ENCODE results near the gene MATN3. TPM values are rescaled to one million over a fixed set of nuclear protein-coding genes. Genes with fewer than 3 reads are reported as not detected.
A peak's percentile ranks its signal among the peaks of the same experiment; 100 is the strongest.

MATN3 gene
- total RNA-seq, 4 donors from 2014 or later, result 0.27 to 2.3 (median 0.33) TPM; not detected in 1

- no peaks in the 10 kb centered on the region for H3K27me3 ChIP-seq
- no peak overlapping the region for H3K27ac ChIP-seq
- intact Hi-C loops (cut with DNase I), result no loop called here
- no peak overlapping the region for H3K4me3 ChIP-seq (replicated peaks in 1 of 3)
- DNase-seq, result no peak
- H3K9me3 ChIP-seq, result no peaks in the 10 kb centered on the region
- no peaks in the 10 kb centered on the region for H3K36me3 ChIP-seq
- WGBS, 2 donors, result 90 to 98% methylated on average over 1 of the region's 1 CpG
- H3K4me1 ChIP-seq, result no peaks in the 10 kb centered on the region
- no peak for TF ChIP-seq CTCF (IDR thresholded peaks at IDR 0.05)
- no peak for TF ChIP-seq POLR2A (IDR thresholded peaks at IDR 0.05)
These were observed 30.2 kb downstream of the MATN3 start for GRCh38 chr2:19982268-19982667.

GRCh38 chr2:19979932-19980331, 32.5 kb downstream of the MATN3 start:
- Histone ChIP-seq H3K27ac (no peak overlapping the region), H3K27me3 (no peaks in the 10 kb centered on the region), H3K36me3 (no peaks in the 10 kb centered on the region), H3K9me3 (no peaks in the 10 kb centered on the region), H3K4me1 (no peaks in the 10 kb centered on the region), H3K4me3 (replicated peaks in 1 of 3) (no peak overlapping the region)
- TF ChIP-seq CTCF (IDR thresholded peaks at IDR 0.05) (no peak), POLR2A (IDR thresholded peaks at IDR 0.05) (no peak)
- DNase-seq, result no peak
- intact Hi-C loops (cut with DNase I), result no loop called here
- 92 to 93% methylated on average over 1 of the region's 1 CpG for WGBS, 2 donors

- H3K4me1 ChIP-seq, result no peaks in the 10 kb centered on the region
- peaks cover 0 to 6% of the 10 kb centered on the region in 2 donors for H3K36me3 ChIP-seq
- TF ChIP-seq CTCF (IDR thresholded peaks at IDR 0.05), result no peak
- TF ChIP-seq POLR2A (IDR thresholded peaks at IDR 0.05), result no peak
- no peak overlapping the region for H3K27ac ChIP-seq
- no peaks in the 10 kb centered on the region for H3K27me3 ChIP-seq
- H3K9me3 ChIP-seq, result no peaks in the 10 kb centered on the region
- intact Hi-C loops (cut with DNase I), result no loop called here
- peak; percentile 74 to 80 for DNase-seq
- 55 to 59% methylated on average over 8 of the region's 8 CpGs for WGBS, 2 donors
- H3K4me3 ChIP-seq (replicated peaks in 1 of 3), result no peak overlapping the region
These were observed 39.0 kb downstream of the MATN3 start for GRCh38 chr2:19973466-19973865.

- intact Hi-C loops (cut with DNase I), result no loop called here
- H3K4me3 ChIP-seq (replicated peaks in 1 of 3), result no peak overlapping the region
- no peaks in the 10 kb centered on the region for H3K27me3 ChIP-seq
- peaks cover 0 to 6% of the 10 kb centered on the region in 2 donors for H3K36me3 ChIP-seq
- no peak for TF ChIP-seq POLR2A (IDR thresholded peaks at IDR 0.05)
- WGBS, 2 donors, result 80 to 87% methylated on average over 3 of the region's 3 CpGs
- no peaks in the 10 kb centered on the region for H3K9me3 ChIP-seq
- no peak overlapping the region for H3K27ac ChIP-seq
- H3K4me1 ChIP-seq, result no peaks in the 10 kb centered on the region
- no peak for DNase-seq
These were observed 40.8 kb downstream of the MATN3 start for GRCh38 chr2:19971691-19972090.

- Histone ChIP-seq H3K27ac (no peak overlapping the region), H3K4me3 (replicated peaks in 1 of 3) (no peak overlapping the region), H3K36me3 (no peaks in the 10 kb centered on the region), H3K4me1 (no peaks in the 10 kb centered on the region), H3K27me3 (no peaks in the 10 kb centered on the region), H3K9me3 (no peaks in the 10 kb centered on the region)
- intact Hi-C loops (cut with DNase I), result no loop called here
- TF ChIP-seq POLR2A (IDR thresholded peaks at IDR 0.05) (no peak), CTCF (IDR thresholded peaks at IDR 0.05) (no peak)
- 96 to 100% methylated on average over 1 of the region's 1 CpG for WGBS, 2 donors
- no peak for DNase-seq
These were observed 49.1 kb downstream of the MATN3 start for GRCh38 chr2:19963386-19963785.
